Thyroid gland (tissue), 4 donors: ENCODE measurements around the gene ULK2.

ENCODE experiments used
- POLR2A ChIP-seq, 2 donors: fragments of 450-650 bp; IDR thresholded peaks; one replicate each; pipeline ENCODE4 v1.6.1; 2017; ENCODE audit warnings: antibody characterized with exemption in 2 of 2, mild to moderate bottlenecking in 2 of 2, moderate library complexity in 1 of 2
- TF ChIP-seq, protein P1 (sequence below), 6 experiments: fragments of 200-600 bp in 3 of 6; fragments of 450-650 bp in 3 of 6; sonication (generic) in 3 of 6; IDR thresholded peaks; one replicate each; pipeline ENCODE4 v1.5.1; 2016 to 2019; ENCODE audit warnings: antibody characterized with exemption in 6 of 6, mild to moderate bottlenecking in 2 of 6, inconsistent platforms in 1 of 6, moderate library complexity in 1 of 6

GRCh38 chr17:19726631-19727376, 140.9 kb downstream of the ULK2 start:
- TF ChIP-seq, protein P1, sequence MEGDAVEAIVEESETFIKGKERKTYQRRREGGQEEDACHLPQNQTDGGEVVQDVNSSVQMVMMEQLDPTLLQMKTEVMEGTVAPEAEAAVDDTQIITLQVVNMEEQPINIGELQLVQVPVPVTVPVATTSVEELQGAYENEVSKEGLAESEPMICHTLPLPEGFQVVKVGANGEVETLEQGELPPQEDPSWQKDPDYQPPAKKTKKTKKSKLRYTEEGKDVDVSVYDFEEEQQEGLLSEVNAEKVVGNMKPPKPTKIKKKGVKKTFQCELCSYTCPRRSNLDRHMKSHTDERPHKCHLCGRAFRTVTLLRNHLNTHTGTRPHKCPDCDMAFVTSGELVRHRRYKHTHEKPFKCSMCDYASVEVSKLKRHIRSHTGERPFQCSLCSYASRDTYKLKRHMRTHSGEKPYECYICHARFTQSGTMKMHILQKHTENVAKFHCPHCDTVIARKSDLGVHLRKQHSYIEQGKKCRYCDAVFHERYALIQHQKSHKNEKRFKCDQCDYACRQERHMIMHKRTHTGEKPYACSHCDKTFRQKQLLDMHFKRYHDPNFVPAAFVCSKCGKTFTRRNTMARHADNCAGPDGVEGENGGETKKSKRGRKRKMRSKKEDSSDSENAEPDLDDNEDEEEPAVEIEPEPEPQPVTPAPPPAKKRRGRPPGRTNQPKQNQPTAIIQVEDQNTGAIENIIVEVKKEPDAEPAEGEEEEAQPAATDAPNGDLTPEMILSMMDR (IDR thresholded peaks at IDR 0.05): no peak
- TF ChIP-seq POLR2A (IDR thresholded peaks at IDR 0.05): no peak
